Retina (tissue), 1 donor: Measurements from ENCODE around the gene RBM47.
"Not testable (repeated sequence)": the region's sequence is repeated elsewhere in the genome, so short reads cannot be mapped to it uniquely, and the experiment has no call there.

ENCODE experiments used
- DNase-seq: peaks from one replicate; pipeline ENCODE4 v3.0.0-alpha.2; 2016

Gene RBM47

DNA sequence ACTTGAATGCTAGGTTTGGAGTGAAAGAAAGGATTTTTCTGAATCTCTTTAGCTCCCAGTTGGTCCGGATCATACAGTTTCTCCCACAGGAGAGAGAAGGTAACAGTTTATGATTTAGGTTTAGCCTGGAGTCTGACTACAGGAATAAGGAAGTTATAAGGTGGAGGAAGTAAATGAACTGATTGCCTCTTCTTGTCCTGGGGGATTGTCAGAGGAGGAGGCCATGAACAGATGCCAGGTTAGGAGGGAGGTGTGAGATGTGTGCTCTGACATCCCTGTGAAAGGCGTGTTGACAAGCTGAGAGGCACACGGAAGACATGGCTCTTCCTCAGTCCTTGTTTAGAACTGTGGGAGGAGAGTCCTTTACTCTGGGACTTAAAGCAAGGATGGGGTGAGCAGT is 230.1 kb downstream of the RBM47 start:
- no peak for DNase-seq

DNA sequence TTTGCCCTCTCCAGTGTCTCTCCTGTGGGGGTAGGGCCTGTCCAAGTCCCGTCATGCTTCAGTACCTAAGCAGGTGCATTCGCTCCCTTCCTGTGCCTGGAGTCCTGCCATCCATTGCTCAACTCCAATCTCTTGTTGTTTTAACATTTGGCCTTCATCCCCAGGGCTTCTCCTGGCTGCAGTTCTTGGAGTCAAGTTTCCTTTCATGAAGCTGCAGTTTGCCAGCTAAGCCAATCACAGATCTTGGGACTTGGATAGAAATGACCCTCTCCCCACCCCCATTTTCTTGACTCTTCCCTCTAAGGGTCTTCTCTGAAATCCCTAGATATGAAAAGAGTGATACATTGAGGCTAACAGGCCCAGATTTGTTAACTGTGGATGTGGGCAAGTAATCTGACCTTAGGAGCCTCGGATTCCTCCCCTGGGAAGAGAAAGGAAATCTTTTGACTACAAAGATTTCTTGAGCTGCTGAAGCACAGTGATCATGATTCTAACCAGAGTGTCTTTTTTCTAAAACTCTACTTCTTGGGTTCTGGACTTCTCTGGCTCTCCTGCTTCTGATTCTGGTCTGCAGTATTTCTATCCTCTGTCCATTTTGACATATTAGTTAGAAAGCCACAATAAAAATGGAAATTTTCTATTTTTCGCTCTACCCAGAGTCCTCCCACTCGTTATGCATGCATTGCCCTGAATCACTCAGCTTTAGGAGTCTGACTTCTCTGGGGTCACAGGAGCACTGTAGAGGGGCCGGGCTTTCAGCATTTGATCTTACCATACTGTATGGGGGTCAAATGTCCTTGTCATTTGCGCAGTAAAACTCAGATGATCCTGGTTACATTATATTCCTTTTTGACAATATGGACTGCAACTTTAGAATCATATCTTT is 233.5 kb downstream of the RBM47 start:
- DNase-seq = no peak

DNA sequence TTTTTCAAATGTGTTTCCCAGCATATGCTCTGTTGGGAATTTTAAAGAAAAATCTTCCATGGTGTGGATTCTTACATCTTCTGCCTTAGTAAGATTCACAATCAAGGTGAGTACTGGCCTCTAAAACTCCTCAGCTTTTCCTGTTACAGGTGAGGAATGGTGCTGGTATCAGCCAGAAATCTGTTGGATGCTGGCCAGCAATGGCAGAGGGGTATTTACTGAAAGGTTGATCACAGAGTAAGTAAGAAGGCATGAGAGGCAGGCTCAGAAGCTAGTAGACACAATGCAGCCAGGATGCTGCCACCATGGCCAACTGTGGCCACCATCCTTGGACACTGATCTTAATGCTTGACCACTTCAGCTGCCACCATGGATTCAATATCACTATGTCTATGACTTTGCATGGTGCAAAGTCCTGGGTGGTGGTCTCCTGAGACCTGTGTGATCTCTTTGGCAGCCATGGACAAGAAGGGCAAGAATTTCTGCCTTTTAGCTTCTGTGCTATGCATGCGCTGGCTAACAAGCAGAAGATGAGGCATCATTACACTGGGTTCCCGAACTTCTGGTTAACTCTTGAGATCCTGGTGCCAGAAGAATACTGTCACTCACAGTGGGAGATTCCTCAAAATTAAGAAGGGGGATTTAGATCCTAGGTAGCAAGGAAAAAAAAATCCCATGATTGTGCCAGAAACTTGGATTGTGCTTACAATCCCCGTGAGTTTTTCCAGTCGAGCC is 234.3 kb downstream of the RBM47 start:
- no peak for DNase-seq

DNA sequence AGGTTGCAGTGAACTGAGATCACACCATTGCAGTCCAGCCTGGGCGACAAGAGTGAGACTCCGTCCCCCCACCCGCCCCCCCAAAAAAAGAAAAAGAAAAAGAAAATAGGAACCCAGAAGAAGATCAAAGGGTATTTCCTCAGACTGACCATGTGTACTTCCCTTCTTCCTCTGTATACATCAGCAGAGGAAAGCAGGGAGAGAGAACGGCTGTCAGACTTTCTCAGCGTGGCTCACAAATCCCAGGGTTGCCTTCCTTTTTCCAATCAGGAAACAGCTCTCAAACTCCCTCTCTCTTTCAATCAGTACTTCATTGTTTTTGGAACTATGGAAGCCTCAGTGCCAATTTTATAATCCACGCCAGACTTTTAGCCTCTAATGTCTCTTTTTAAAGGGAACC is 235.4 kb downstream of the RBM47 start:
- no peak for DNase-seq

GRCh38 chr4:40392241-40392640 is 237.4 kb downstream of the RBM47 start:
- not testable (repeated sequence) for DNase-seq

- DNase-seq = no peak
These were observed 239.7 kb downstream of the RBM47 start for GRCh38 chr4:40389986-40390385.

- DNase-seq = no peak
These were observed 241.4 kb downstream of the RBM47 start for GRCh38 chr4:40388239-40388638.

- no peak for DNase-seq
These were observed 249.0 kb downstream of the RBM47 start for GRCh38 chr4:40380647-40381046.

- no peak for DNase-seq
These were observed 250.4 kb downstream of the RBM47 start for GRCh38 chr4:40379248-40379647.

DNA sequence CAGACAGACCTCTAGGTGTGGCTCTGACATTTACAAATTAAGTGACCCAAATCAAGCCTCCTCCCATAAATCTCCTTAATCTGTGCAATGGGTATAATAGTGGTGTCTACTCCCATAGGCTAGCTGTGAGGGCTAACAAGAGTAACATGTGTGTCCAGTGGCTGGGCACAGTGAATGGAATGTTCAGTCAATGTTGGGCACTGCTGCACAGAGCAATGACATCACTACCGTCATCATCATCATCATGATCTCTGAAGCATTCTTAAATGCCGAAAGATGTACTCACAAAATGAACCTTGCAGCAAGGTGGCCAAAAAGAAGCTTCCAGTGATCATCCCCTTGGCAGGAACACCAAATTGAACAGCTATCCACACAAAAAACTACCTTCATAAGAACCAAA is 251.0 kb downstream of the RBM47 start:
- no peak for DNase-seq

- no peak for DNase-seq
These were observed 251.9 kb downstream of the RBM47 start for GRCh38 chr4:40377512-40378365.

DNA sequence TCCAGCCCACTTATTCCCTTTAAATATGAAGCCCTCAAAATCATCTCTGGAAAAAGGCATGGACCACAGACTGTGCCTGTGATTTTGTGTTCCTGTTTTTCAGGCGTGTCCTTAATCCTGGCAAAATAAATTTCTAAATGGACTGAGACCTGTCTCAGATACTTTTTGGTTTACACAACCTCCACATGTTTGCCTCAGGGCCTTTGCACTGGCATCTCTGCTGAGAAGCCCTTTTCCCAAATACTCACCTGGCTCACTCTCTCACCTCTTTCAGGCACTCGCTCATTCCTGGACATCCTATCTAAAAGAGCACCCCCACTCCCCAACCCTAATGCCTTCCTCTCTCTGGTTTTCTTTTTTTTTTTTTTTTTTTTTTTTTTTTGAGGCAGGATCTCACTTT is 254.0 kb downstream of the RBM47 start:
- DNase-seq = no peak

DNA sequence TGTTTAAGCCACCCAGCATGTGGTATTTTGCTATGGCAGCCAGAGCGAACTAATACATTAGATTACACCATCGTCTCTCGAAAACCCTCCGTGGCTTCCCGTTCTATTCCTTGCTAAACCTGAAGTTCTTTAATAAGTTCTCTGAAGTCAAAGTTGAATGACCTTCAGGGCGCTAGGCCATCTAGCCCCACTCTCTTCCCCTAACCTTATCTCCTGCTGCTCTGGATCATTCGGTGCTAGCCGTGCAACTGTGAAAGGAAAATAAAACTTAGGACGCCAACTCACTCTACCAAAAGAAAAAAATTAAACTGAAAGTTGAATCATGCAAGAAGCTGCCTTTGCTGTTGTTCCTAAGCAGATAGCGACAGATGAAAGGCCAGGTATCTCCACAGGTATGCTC is 254.6 kb downstream of the RBM47 start:
- DNase-seq = no peak

GRCh38 chr4:40373636-40374035 is 256.0 kb downstream of the RBM47 start:
- DNase-seq = no peak
